ENCODE results near the gene NEK1. TPM values are rescaled to one million over a fixed set of nuclear protein-coding genes. Genes with fewer than 3 reads are reported as not detected.

Gene NEK1
- total and polyA plus RNA-seq, 3 donors from 2014 or later, result 10.3 to 27.9 (median 25.5) TPM

GRCh38 chr4:169379688-169380087, 232.7 kb downstream of the NEK1 start:
- intact Hi-C loops (cut with DNase I; ENCODE audit: low total_unique reads), result no loop called here

GRCh38 chr4:169377367-169377766, 235.0 kb downstream of the NEK1 start:
- Histone ChIP-seq H3K36me3 (ENCODE audit: low read depth, missing control alignments) (no peaks in the 10 kb centered on the region), H3K27ac (no peak overlapping the region), H3K4me1 (no peaks in the 10 kb centered on the region), H3K4me3 (no peak overlapping the region), H3K9me3 (no peaks in the 10 kb centered on the region), H3K27me3 (no peaks in the 10 kb centered on the region)
- no peak for TF ChIP-seq POLR2A (IDR thresholded peaks at IDR 0.05)
- no peak for TF ChIP-seq CTCF (IDR thresholded peaks at IDR 0.05)
- DNase-seq, result no peak
- intact Hi-C loops (cut with DNase I; ENCODE audit: low total_unique reads), result no loop called here

More at GRCh38 chr4:169379688-169380087, 232.7 kb downstream of the NEK1 start:
- Histone ChIP-seq H3K9me3 (no peaks in the 10 kb centered on the region), H3K36me3 (ENCODE audit: low read depth, missing control alignments) (no peaks in the 10 kb centered on the region), H3K27me3 (no peaks in the 10 kb centered on the region), H3K4me3 (no peak overlapping the region), H3K4me1 (no peaks in the 10 kb centered on the region), H3K27ac (no peak overlapping the region)
- TF ChIP-seq CTCF (IDR thresholded peaks at IDR 0.05) (no peak), POLR2A (IDR thresholded peaks at IDR 0.05) (no peak)
- no peak for DNase-seq

GRCh38 chr4:169376421-169376820, 236.0 kb downstream of the NEK1 start:
- H3K4me3 ChIP-seq, result no peak overlapping the region
- no peaks in the 10 kb centered on the region for H3K36me3 ChIP-seq (ENCODE audit: low read depth, missing control alignments)
- H3K9me3 ChIP-seq, result no peaks in the 10 kb centered on the region
- 97 to 100% methylated on average over 1 of the region's 1 CpG for WGBS, 2 donors
- H3K27me3 ChIP-seq, result no peaks in the 10 kb centered on the region
- no peak overlapping the region for H3K27ac ChIP-seq
- no peak for DNase-seq
- TF ChIP-seq POLR2A (IDR thresholded peaks at IDR 0.05), result no peak
- no peak for TF ChIP-seq CTCF (IDR thresholded peaks at IDR 0.05)
- intact Hi-C loops (cut with DNase I; ENCODE audit: low total_unique reads), result no loop called here
- H3K4me1 ChIP-seq, result no peaks in the 10 kb centered on the region

GRCh38 chr4:169372791-169373190, 239.6 kb downstream of the NEK1 start:
- Histone ChIP-seq H3K4me1 (no peaks in the 10 kb centered on the region), H3K27me3 (no peaks in the 10 kb centered on the region), H3K9me3 (no peaks in the 10 kb centered on the region), H3K27ac (no peak overlapping the region), H3K4me3 (no peak overlapping the region), H3K36me3 (ENCODE audit: low read depth, missing control alignments) (no peaks in the 10 kb centered on the region)
- 92% methylated on average over 2 of the region's 2 CpGs for WGBS, 2 donors
- intact Hi-C loops (cut with DNase I; ENCODE audit: low total_unique reads), result no loop called here
- TF ChIP-seq POLR2A (IDR thresholded peaks at IDR 0.05), result no peak
- no peak for TF ChIP-seq CTCF (IDR thresholded peaks at IDR 0.05)
- no peak for DNase-seq

GRCh38 chr4:169369634-169370033, 242.7 kb downstream of the NEK1 start:
- Histone ChIP-seq H3K27me3 (no peaks in the 10 kb centered on the region), H3K4me1 (no peaks in the 10 kb centered on the region), H3K36me3 (ENCODE audit: low read depth, missing control alignments) (no peaks in the 10 kb centered on the region), H3K27ac (no peak overlapping the region), H3K9me3 (no peaks in the 10 kb centered on the region), H3K4me3 (no peak overlapping the region)
- intact Hi-C loops (cut with DNase I; ENCODE audit: low total_unique reads), result no loop called here
- WGBS, 2 donors, result 75 to 85% methylated on average over 6 of the region's 6 CpGs
- TF ChIP-seq POLR2A (IDR thresholded peaks at IDR 0.05) (no peak), CTCF (IDR thresholded peaks at IDR 0.05) (no peak)
- no peak for DNase-seq

Data from testis (tissue), 3 donors.